Measurements from ENCODE around the gene WNT11. TPM values are rescaled to one million over a fixed set of nuclear protein-coding genes. Genes with fewer than 3 reads are reported as not detected.

Gene WNT11
- total RNA-seq, 1 experiment from 2014 or later = 29.0 TPM

- H3K27me3 Mint-ChIP-seq (ENCODE audit: insufficient read depth, unreplicated experiment) = no peaks in the 10 kb centered on the region
- DNase-seq = peak in 1 of 2 experiments; percentile 32
- H3K4me1 Mint-ChIP-seq (ENCODE audit: low read depth, unreplicated experiment) = no peaks in the 10 kb centered on the region
- BruUV-seq (replicated peaks) = no TSS peak
- ChIA-PET POLR2A (no interaction called here), CTCF (no interaction called here)
- Histone ChIP-seq H3K27me3 (replicated peaks; ENCODE audit: control insufficient read depth, insufficient read depth, low read length) (no peaks in the 10 kb centered on the region), H3K9me3 (no peaks in the 10 kb centered on the region), H3K4me1 (no peaks in the 10 kb centered on the region), H3K4me3 (ENCODE audit: low read depth, low read length) (no peak overlapping the region), H3K36me3 (ENCODE audit: control insufficient read depth, insufficient read depth, low read length) (no peaks in the 10 kb centered on the region)
- peaks cover 9% of the 10 kb centered on the region for H3K36me3 Mint-ChIP-seq (ENCODE audit: insufficient read depth, unreplicated experiment)
- TF ChIP-seq CTCF (IDR thresholded peaks at IDR 0.05; ENCODE audit: insufficient read depth in 1 of 2, low read depth in 1 of 2, low read length in 1 of 2, severe bottlenecking in 1 of 2, unreplicated experiment in 1 of 2) = no peak
- H3K27ac Mint-ChIP-seq (ENCODE audit: unreplicated experiment) = no peak overlapping the region
- intact Hi-C loops (cut with micrococcal nuclease; ENCODE audit: unreplicated experiment) = no loop called here
- no peaks in the 10 kb centered on the region for H3K9me3 Mint-ChIP-seq (ENCODE audit: unreplicated experiment)
- H3K4me3 Mint-ChIP-seq (ENCODE audit: unreplicated experiment) = no peak overlapping the region
Observed at GRCh38 chr11:76181371-76181770, 24.9 kb downstream of the WNT11 start.

- Histone ChIP-seq H3K36me3 (ENCODE audit: control insufficient read depth, insufficient read depth, low read length) (no peaks in the 10 kb centered on the region), H3K4me3 (ENCODE audit: low read depth, low read length) (no peak overlapping the region), H3K27me3 (replicated peaks; ENCODE audit: control insufficient read depth, insufficient read depth, low read length) (no peaks in the 10 kb centered on the region), H3K4me1 (no peaks in the 10 kb centered on the region), H3K9me3 (no peaks in the 10 kb centered on the region)
- no peak for DNase-seq
- intact Hi-C loops (cut with micrococcal nuclease; ENCODE audit: unreplicated experiment) = no loop called here
- Mint-ChIP-seq H3K4me1 (ENCODE audit: low read depth, unreplicated experiment) (no peaks in the 10 kb centered on the region), H3K27ac (ENCODE audit: unreplicated experiment) (peak overlapping the region; percentile 8), H3K27me3 (ENCODE audit: insufficient read depth, unreplicated experiment) (no peaks in the 10 kb centered on the region), H3K9me3 (ENCODE audit: unreplicated experiment) (no peaks in the 10 kb centered on the region), H3K4me3 (ENCODE audit: unreplicated experiment) (no peak overlapping the region), H3K36me3 (ENCODE audit: insufficient read depth, unreplicated experiment) (no peaks in the 10 kb centered on the region)
- ChIA-PET CTCF (no interaction called here), POLR2A (no interaction called here)
- BruUV-seq (replicated peaks) = no TSS peak
- TF ChIP-seq CTCF (IDR thresholded peaks at IDR 0.05; ENCODE audit: insufficient read depth in 1 of 2, low read depth in 1 of 2, low read length in 1 of 2, severe bottlenecking in 1 of 2, unreplicated experiment in 1 of 2) = no peak
Observed at GRCh38 chr11:76179147-76179546, 27.2 kb downstream of the WNT11 start.

- H3K4me1 Mint-ChIP-seq (ENCODE audit: low read depth, unreplicated experiment) = no peaks in the 10 kb centered on the region
Observed at GRCh38 chr11:76177250-76177686, 29.0 kb downstream of the WNT11 start.

More at GRCh38 chr11:76177250-76177686, 29.0 kb downstream of the WNT11 start:
- Mint-ChIP-seq H3K9me3 (ENCODE audit: unreplicated experiment) (no peaks in the 10 kb centered on the region), H3K4me3 (ENCODE audit: unreplicated experiment) (no peak overlapping the region), H3K27ac (ENCODE audit: unreplicated experiment) (no peak overlapping the region), H3K36me3 (ENCODE audit: insufficient read depth, unreplicated experiment) (no peaks in the 10 kb centered on the region), H3K27me3 (ENCODE audit: insufficient read depth, unreplicated experiment) (no peaks in the 10 kb centered on the region)
- ChIA-PET POLR2A (no interaction called here), CTCF (no interaction called here)
- Histone ChIP-seq H3K4me3 (ENCODE audit: low read depth, low read length) (no peak overlapping the region), H3K9me3 (no peaks in the 10 kb centered on the region), H3K36me3 (ENCODE audit: control insufficient read depth, insufficient read depth, low read length) (no peaks in the 10 kb centered on the region), H3K27me3 (replicated peaks; ENCODE audit: control insufficient read depth, insufficient read depth, low read length) (no peaks in the 10 kb centered on the region), H3K4me1 (no peaks in the 10 kb centered on the region)
- intact Hi-C loops (cut with micrococcal nuclease; ENCODE audit: unreplicated experiment) = no loop called here
- no TSS peak for BruUV-seq (replicated peaks)
- no peak for DNase-seq
- TF ChIP-seq CTCF (IDR thresholded peaks at IDR 0.05; ENCODE audit: insufficient read depth in 1 of 2, low read depth in 1 of 2, low read length in 1 of 2, severe bottlenecking in 1 of 2, unreplicated experiment in 1 of 2) = no peak

Measured in Caco-2 (cell line).